Measurements from ENCODE around the gene EXD2. TPM values are rescaled to one million over a fixed set of nuclear protein-coding genes. Genes with fewer than 3 reads are reported as not detected.
"Not testable (repeated sequence)": the region's sequence is repeated elsewhere in the genome, so short reads cannot be mapped to it uniquely, and the experiment has no call there.

The EXD2 gene
- total and polyA plus RNA-seq, 2 experiments from 2014 or later: 20.3 to 21.4 TPM

DNA sequence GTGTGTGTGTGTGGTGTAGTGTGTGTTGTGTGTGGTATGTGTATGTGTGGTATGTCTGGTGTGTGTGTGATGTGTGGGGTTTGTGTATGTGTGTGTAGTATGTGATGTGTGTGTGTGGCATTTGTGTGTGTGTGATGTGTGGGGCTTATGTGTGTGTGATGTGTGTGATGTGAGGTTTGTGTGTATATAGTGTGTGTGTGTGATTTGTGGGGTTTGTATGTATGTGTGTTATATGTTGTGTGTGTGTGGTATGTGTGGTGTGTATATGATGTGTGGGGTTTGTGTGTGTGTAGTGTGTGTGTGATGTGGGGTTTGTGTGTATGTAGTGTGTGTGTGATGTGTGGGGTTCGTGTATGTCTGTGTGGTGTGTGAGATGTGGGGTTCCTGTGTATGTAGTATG, 78.1 kb downstream of the EXD2 start:
- no peaks in the 10 kb centered on the region for H3K36me3 ChIP-seq
- H3K27me3 ChIP-seq: no peaks in the 10 kb centered on the region
- no peak overlapping the region for H3K4me3 ChIP-seq
- no peaks in the 10 kb centered on the region for H3K4me1 ChIP-seq (ENCODE audit: low read depth)
- no peak for DNase-seq (ENCODE audit: low read depth in 1 of 2, low spot score in 1 of 2)
- no peaks in the 10 kb centered on the region for H3K9me3 ChIP-seq (ENCODE audit: low read depth)
- no peak overlapping the region for H3K27ac ChIP-seq
- TF ChIP-seq, protein P1, sequence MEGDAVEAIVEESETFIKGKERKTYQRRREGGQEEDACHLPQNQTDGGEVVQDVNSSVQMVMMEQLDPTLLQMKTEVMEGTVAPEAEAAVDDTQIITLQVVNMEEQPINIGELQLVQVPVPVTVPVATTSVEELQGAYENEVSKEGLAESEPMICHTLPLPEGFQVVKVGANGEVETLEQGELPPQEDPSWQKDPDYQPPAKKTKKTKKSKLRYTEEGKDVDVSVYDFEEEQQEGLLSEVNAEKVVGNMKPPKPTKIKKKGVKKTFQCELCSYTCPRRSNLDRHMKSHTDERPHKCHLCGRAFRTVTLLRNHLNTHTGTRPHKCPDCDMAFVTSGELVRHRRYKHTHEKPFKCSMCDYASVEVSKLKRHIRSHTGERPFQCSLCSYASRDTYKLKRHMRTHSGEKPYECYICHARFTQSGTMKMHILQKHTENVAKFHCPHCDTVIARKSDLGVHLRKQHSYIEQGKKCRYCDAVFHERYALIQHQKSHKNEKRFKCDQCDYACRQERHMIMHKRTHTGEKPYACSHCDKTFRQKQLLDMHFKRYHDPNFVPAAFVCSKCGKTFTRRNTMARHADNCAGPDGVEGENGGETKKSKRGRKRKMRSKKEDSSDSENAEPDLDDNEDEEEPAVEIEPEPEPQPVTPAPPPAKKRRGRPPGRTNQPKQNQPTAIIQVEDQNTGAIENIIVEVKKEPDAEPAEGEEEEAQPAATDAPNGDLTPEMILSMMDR (IDR thresholded peaks at IDR 0.05; ENCODE audit: low read depth, low read length): no peak

DNA sequence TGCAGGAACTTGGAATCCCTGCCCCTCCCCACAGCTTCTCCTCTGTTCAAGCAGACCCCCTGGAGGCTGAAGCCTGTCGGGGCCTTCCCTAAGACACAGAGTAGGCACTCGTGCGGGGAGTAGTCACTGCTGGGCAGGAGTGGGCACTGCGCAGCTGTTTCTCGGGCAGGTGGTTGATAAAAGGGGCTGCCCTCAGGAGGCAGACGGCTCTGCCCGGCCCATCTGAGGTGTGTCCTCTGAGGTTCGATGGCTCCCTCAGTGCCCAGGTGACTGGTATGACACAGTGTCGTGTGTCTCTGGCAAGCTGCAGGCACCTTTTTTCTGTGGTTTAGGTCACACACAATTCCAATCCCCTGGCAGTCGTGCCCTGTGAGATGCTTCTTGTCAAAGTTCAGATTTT, 78.8 kb downstream of the EXD2 start:
- H3K4me3 ChIP-seq: no peak overlapping the region
- TF ChIP-seq, protein P1 (IDR thresholded peaks at IDR 0.05; ENCODE audit: low read depth, low read length): no peak
- no peak for DNase-seq (ENCODE audit: low read depth in 1 of 2, low spot score in 1 of 2)
- no peaks in the 10 kb centered on the region for H3K27me3 ChIP-seq
- no peak overlapping the region for H3K27ac ChIP-seq
- no peaks in the 10 kb centered on the region for H3K9me3 ChIP-seq (ENCODE audit: low read depth)
- no peaks in the 10 kb centered on the region for H3K4me1 ChIP-seq (ENCODE audit: low read depth)
- H3K36me3 ChIP-seq: no peaks in the 10 kb centered on the region

DNA sequence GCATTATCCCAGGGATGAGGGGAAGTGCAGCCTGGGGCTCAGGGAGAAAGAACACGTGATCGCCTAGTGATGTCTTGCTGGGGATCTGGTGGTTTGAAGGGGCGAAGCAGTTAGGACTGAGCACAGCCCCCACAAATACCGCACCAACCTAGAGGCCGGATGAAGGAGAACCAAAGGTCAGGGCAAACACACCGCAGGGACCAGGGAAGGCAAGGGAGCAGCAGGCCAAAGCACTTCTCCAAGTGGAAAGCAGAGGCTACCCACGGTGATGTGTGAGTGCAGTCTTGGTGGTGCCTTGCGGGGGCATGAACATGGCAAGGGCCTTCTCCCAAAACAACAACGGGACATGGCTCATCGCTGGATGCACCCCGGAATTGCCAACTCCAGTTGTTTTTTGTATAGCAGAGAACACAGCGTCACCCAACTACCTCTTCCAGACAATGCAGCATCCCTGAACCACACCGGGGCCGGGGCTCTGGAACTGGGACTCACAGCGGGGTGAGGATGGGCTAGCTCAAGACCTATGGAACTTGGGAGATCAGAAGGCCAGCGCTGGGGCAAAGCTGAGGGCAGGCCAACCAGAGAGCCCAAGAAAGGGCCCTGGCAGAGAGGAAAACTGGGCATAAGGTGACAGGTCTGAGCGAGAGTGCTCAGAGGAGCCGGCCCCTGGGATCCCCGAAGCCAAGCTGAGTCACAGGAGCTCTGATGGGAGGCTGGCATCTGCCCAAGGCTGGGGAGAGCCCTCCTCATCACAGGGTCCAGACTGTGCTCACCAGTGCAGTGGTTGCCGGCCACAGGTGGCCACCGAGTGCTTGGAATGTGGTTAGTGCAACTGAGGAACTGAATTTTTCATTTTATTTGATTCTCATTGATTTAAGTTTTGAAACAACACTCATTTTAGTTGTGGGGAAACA, 79.8 kb downstream of the EXD2 start:
- no peaks in the 10 kb centered on the region for H3K9me3 ChIP-seq (ENCODE audit: low read depth)
- DNase-seq (ENCODE audit: low read depth in 1 of 2, low spot score in 1 of 2): no peak
- H3K36me3 ChIP-seq: no peaks in the 10 kb centered on the region
- no peaks in the 10 kb centered on the region for H3K4me1 ChIP-seq (ENCODE audit: low read depth)
- H3K27ac ChIP-seq: no peak overlapping the region
- TF ChIP-seq, protein P1 (IDR thresholded peaks at IDR 0.05; ENCODE audit: low read depth, low read length): no peak
- no peaks in the 10 kb centered on the region for H3K27me3 ChIP-seq
- no peak overlapping the region for H3K4me3 ChIP-seq

DNA sequence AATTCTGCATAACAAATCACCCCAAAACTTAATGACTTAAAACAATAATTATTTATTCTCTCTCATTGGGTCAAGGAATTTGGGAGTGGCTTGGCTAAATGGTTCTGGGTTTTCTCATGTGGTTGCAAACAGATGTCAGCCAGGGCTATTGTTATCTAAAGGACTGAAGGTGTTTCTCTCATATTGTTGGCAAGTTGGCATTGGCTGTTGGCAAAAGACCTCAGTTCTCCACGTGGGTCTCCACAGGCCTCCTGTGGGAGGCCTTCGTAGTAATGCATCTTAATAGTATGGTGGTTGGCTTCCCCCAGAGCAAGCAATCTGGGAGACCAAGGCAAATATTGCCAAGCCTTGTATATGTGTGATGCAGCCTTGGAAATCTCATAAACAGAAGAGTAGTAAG, 83.0 kb downstream of the EXD2 start:
- no peak for DNase-seq (ENCODE audit: low read depth in 1 of 2, low spot score in 1 of 2)
- Histone ChIP-seq H3K9me3 (ENCODE audit: low read depth) (no peaks in the 10 kb centered on the region), H3K27me3 (no peaks in the 10 kb centered on the region), H3K27ac (no peak overlapping the region), H3K4me1 (ENCODE audit: low read depth) (no peaks in the 10 kb centered on the region), H3K4me3 (no peak overlapping the region), H3K36me3 (no peaks in the 10 kb centered on the region)
- TF ChIP-seq, protein P1 (IDR thresholded peaks at IDR 0.05; ENCODE audit: low read depth, low read length): no peak

DNA sequence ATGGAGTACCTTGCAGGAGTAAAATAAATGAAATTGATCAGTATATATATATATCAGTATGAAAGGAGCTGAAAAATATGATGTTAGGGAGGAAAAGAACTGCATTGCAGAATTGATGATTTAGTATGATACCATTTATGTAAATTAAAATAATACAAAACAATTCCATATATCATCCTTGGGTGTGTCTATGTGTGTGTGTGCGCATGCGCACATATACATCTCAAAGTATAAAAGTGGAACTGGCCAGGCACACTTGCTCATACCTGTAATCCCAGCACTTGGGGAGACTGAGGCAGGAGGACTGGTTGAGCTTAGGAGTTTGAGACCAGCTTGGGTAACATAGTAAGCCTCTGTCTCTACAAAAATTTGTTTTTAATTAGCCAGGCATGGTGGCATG, 84.0 kb downstream of the EXD2 start:
- Histone ChIP-seq H3K27ac (no peak overlapping the region), H3K4me3 (no peak overlapping the region), H3K27me3 (no peaks in the 10 kb centered on the region), H3K4me1 (ENCODE audit: low read depth) (no peaks in the 10 kb centered on the region), H3K36me3 (no peaks in the 10 kb centered on the region), H3K9me3 (ENCODE audit: low read depth) (no peaks in the 10 kb centered on the region)
- TF ChIP-seq, protein P1 (IDR thresholded peaks at IDR 0.05; ENCODE audit: low read depth, low read length): no peak
- DNase-seq (ENCODE audit: low read depth in 1 of 2, low spot score in 1 of 2): no peak

DNA sequence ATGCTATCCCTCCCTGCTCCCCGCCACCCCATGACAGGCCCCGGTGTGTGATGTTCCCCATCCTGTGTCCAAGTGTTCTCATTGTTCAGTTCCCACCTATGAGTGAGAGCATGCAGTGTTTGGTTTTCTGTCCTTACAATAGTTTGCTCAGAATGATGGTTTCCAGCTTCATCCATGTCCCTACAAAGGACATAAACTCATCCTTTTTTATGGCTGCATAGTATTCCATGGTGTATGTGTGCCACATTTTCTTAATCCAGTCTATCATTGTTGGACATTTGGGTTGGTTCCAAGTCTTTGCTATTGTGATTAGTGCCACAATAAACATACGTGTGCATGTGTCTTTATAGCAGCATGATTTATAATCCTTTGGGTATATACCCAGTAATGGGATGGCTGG, 86.1 kb downstream of the EXD2 start:
- not testable (repeated sequence) for H3K4me1 ChIP-seq (ENCODE audit: low read depth); H3K36me3 ChIP-seq; H3K9me3 ChIP-seq (ENCODE audit: low read depth); DNase-seq (ENCODE audit: low read depth in 1 of 2, low spot score in 1 of 2); H3K27me3 ChIP-seq; H3K27ac ChIP-seq; H3K4me3 ChIP-seq

All from cardiac muscle cell (in vitro differentiated cells and primary cell).